Stimulated activated CD4-positive, alpha-beta T cell treated with anti-CD3 and anti-CD28 coated beads, Interleukin-4, amount 100 ng/mL, for 4 hours (primary cell): ENCODE data around the gene RGS7.
"Not testable (repeated sequence)": the region's sequence is repeated elsewhere in the genome, so short reads cannot be mapped to it uniquely, and the experiment has no call there.

Experiments
- DNase-seq, 2 experiments: peaks; one replicate each; pipeline ENCODE4 v3.0.0-alpha.2; 2020

The RGS7 gene

DNA sequence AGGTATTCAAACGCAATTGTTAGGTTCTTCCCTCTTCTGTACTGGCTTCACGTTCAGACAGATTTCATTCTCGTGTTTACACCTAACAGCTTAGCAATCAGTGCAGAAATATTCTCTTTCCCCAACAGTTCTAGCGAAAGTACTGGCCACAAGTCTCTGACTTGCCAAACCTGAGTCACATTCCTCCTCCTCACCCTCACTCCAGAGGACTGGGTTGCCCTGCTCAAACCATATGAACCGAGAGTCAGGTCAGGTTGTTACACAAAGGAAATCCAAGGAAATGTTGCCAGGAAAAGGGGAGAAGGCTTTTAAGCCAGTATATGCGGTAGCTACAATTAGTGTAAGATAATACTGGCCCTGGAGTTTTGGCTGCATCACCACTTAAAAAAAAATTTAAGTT, 282.5 kb downstream of the RGS7 start:
- no peak for DNase-seq

DNA sequence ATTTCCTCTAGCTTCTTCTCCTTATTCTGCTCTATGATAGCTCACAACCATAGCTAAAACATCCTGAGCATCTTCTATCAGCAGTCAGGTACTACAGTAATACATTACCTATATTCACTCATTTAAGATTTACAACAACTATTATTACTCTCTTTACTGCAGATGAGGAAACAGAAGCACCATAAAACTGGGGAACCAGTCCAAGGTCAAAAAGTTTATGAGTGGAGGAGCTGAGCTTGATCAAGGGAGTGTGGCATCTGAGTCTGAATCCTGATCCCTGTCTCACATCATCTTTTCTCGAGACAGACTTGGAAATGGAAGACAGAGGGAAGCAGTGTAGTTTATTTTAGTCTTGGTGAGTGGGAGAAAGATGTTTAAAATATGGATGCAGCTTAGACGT, 288.6 kb downstream of the RGS7 start:
- no peak for DNase-seq

DNA sequence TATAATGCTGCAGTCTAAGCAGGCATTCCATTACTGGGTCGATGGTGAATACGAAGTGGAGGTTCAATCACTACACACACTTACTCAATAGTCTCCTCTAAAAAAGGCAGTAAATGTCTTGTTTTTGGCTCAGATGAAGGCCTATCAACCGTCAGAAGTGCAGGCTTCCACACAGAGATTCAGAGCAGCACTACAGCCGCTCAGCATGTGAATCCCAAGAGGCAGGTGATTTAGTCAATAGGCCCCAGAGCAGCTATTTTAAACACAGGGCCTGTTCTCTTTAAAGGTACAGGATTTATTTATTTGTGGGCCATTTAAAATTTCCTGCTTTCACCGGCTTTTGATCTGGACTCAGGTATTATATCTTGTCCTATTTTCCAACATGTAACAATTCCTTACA, 293.7 kb downstream of the RGS7 start:
- no peak for DNase-seq

DNA sequence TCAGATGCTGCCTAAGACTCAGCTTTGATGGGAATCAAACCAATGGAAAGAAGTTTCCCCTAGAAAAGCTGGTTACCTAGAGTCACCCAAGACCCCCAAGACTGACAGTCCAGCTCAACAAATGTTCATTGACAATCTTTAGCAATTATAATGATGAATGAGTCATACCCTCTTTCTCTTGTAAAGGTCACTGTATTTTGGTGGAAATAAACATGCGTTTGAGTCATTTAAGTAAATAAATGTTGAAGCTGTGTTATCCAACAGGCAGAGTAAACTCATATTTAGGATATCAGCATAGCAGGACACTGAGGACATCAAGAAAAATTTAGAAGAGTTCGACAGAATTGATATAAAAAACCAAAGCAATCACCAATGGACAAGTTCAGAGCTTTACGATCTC, 295.9 kb downstream of the RGS7 start:
- DNase-seq, result no peak

DNA sequence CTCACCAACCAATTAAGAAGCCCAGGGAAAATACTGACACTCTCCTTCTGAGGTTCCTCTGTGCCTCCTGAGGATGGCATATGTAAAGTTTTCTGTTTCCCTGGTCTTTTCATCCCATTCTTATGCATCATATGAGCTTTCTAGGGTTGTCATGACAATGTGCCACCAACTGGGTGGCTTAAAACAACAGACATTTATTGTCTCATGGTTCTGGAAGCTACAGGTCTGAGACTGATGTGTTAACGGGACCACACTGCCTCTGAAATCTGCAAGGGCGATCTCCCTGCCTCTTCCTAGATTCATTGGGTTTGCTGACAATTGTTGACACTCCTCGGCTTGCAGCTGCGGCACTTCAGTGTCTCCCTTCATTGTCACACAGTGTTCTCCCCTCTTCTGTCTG, 308.4 kb downstream of the RGS7 start:
- DNase-seq, result no peak

DNA sequence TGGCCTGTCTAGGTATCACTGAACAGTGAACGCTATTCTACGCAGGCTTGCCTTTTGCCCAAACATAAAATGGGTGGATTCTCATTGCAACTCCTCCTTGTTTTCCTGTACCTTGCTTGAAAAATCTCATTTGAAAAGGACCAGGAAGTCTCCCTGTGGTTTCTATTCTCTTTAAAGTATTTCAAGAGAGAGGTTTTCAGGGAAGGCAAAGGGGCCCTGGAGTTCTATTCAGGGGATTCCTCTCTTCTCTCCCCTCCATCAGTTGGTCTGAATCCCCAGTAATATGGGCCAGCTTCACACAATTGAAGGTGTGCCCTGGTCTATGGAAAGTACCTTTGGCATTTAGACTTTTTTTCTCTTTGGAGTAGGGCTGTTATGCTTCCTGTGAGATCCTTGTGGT, 311.3 kb downstream of the RGS7 start:
- DNase-seq, result no peak

DNA sequence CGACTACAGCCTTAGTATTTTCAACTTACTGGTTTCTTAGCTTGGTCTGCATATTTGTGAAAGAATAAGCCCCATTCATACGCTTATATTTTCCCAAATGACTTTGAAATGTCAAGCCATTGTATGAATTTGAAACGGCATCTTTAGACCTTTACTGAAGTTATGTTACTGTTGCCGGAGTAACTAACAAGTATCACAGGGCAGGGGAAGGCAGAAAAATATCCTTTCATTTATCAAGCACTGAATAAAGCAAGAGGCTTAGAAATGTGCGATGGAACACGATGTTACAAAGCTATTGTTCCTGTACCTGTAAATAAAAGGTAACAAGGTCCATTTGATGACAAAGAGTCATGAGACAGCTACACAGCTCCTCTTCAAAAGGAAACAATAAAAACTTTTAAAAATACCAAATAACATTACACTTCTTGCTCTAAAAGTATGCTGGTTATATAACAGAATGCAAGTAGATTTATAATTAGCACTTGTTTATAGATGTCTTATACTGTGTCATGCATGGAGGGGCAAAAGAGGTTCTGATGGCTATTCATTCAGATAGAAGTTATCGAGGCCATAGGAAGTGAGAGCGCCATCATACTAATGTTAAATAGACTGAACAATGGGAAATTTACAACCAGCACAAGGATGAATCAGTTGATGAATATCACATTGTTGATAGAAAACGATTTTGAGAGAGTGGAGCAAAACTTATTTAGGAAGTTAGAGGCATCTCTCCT, 322.6 kb downstream of the RGS7 start:
- DNase-seq, result no peak

DNA sequence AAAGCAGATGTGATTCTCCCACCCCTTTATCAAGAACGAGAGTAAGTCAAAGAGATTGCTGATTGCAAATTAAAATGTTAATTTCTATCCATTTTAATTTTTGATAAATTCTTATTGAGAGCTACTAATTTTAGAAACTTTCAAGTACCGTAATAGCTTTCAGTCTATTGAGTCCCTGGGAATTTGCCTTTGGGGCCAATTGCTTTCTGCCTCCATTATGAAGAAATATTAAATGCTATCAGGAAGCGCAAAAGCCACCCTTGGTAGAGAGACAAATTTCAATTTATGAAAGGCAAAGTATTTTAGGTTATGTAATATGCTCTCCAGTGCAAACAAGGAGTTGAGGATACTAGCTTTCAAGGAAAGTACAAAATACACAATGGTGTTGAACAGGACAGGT, 332.2 kb downstream of the RGS7 start:
- no peak for DNase-seq

DNA sequence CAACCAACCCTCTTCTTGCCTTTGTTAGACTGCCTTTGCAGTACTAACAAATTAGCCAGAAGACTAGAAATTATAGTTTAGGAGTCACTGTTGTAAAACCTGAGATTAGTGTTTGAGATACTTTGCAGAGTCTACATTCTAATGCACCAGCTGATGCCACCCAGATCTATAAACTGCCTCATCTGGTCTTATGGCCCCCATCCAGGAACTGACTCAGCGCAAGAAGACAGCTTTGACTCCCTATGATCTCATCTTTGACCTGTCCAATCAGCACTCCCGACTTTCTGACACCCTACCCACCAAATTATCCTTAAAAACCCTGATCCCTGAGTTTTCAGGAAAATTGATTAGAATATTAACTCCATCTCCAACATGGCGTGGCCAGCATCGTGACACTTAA, 334.6 kb downstream of the RGS7 start:
- DNase-seq, result no peak

DNA sequence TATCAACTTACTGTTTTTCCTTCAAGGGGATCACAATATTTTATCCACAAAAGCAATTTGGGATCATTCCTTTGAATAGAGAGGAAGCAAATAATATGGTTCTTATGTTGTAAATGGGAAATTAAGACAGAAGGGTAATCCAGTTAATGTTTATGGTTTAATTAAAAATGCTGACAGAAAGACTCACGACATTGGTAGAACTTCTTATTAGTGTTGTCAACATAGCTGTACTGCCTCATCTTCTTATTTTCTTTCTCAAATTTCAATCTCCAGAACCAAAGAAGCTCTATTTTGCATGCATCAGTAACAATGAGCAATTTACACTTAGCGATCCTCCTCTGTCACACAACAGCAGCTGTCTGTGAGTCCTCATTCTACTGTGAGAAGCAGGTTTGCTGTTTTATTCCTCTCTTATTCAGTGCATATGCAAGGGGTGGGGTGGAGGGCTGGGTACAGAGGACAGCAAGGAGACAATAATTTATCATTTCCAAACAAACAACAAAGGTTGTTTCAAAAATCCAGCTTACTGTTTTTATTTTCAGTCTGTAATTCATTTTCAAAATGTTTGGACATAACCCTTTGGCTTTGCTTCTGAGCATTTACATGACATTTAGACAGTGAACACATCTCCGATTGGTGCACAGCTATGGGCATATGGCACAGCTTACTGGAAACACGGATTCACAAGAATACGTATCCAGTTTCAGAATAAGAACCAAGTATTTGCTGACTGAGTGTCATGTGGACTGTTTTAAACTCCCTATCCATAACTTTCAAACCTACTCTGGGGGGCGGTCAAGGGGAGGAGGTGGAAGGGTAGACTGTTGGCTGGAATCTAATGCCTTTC, 335.9 kb downstream of the RGS7 start:
- no peak for DNase-seq

DNA sequence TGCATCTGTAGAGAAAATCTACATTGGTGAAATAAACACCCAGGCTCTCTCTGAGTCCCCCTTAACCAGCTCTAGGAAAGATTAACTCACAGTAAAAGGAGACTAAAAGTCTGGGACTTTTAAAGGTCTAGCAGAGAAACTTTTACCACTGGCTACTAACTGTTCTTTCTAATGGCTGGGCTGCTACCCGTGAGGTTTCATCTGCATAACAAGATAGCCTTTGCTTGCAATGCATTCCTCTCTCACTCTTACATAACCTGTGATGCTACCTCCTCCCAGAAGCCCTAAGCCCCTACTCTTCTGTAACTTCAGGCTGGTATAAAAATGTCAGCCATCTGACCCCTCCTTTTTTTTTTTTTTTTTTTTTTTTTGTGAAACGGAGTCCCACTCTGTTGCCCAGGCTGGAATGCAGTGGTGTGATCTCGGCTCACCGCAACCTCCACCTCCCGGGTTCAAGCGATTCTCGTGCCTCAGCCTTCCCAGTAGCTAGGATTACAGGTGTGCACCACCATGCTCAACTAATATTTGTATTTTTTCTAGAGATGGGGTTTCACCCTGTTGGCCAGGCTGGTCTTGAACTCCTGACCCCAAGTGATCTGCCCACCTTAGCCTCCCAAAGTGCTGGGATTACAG, 344.2 kb downstream of the RGS7 start:
- no peak for DNase-seq

DNA sequence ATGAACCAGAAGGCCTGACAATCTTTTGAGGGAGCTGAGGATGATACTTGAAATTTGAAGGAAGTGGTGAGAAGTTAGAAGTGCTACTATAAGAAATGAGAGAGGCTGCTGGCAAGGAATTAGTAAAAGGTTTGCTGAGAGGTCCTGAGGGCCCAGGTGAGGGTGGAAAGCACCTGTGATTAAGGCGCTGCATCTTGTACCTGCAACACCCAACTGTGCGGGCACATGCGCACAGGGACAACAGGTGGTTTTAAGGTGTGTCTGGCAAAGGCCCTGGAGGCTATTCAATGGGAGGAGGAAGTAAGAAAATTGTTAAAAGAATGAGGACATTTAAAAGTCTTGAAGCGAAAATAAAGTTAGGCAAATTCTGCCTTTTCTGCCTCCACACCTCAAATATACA, 349.3 kb downstream of the RGS7 start:
- no peak for DNase-seq

DNA sequence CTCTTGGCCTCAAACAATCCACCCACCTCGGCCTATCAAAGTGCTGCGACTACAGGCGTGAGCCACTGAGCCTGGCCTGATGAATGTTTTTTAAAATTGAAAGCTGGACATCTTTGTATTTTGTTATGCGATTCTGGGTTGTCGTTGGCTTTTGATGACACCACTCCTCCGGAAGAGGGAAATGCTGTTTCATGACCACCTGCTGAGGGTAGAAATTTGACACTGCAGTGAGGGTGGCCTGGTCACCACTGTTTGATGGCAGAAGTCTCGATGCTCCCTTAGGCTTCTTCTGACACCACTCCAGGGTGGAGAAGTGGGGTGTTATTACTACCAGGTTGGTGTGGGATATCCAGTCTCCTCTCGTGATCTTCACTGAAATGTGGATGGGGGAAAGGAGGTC, 357.2 kb downstream of the RGS7 start:
- DNase-seq, result no peak

DNA sequence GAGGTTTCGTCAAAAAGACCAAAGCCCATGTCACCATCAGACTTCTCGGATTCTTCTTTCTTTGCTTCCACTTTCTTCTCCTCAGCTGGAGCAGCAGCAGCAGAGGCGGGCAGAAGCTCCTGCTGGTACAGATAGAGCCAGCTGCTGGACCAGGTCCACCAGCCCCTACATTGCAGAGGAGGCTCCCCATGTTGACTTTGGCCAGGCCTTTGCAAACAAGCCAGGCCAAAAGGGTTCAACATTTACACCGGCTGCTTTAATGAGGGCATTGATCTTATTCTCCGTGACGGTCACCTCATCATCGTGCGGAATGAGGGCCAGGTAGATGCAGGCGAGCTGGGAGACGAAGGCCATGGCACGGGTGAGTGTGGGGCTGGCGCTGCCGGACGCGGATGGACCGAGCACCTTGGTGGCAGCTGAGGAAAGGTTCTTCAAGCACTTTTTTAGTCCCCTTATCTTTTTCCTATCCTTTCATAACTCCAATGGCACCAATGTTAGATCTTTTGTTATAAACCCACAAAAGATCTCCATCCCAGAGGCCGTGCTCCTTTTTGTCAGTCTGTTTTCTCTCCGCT, 358.5 kb downstream of the RGS7 start:
- no peak for DNase-seq

DNA sequence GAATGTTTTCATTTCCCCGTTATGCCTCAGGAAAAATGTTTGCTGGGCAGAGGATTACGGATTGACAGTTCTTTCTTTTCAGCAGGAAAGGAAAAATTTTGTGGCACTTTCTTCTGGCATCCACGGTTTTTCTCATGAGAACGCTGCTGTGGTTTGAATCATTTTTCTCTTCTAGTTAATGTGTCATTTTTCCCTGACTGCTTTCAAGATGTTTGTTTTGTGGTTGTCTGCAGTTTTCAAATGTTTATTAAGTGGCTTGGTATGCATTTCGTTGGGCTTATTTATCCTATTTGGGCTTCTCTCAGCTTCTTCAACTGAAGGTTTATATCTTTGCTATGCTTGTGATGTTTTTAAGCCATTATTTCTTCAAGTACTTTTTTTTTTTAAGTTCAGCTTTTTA, 359.0 kb downstream of the RGS7 start:
- no peak for DNase-seq

DNA sequence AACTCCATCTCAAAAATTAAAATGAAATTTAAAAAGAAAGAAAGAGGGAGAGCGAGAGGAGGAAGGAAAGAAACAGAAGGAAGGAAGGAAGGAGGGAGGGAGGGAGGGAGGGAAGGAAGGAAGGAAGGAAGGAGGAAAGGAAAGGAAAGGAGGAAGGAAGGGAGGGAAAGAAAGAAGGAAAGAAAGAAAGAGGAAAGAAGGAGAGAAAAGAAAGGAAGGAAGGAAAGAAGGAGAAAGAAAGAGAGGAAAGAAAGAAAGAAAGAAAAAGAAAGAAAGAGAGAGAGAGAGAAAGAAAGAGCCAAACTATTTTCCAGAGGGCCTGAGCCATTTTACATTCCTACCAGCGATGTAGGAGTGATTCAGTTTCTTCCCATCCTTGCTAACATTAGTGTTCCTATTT, 364.0 kb downstream of the RGS7 start:
- no peak for DNase-seq

DNA sequence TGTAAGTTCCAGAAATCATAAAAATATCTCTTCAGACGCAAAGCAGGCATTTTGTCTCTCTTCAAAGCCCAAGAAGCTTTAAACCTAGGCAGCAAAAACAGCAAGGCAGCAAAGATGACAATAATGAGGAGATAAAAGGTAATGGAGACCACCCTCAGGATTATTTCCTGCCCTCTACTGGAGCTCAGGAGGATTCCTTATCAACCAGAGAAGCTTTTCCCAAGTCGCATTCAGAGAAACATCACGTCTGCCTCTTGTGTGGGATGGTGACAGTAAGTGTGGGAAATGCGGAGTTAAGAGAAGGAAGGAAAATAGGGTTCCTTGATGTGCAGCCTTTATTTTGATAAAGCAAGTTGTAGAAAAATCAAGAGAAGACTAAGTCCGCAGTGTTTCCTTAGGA, 365.8 kb downstream of the RGS7 start:
- DNase-seq, result no peak

DNA sequence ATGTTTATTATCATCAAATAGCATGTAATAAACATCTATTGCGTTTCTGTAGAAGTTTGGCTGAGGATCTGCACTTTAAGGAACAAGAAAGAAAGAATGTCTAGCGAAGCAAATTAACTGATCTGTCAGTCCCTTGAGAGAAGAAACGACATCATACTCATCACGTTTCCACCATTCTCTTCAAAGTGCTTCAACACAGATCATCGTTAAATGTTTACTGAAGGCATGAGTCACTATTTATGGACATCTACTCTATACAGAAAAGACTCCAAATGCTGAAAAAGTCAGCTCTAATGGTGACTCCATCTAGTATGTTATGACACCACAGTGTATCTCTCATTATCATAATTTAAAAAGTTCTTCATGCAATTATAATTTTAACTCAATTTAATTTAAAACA, 369.1 kb downstream of the RGS7 start:
- no peak for DNase-seq

DNA sequence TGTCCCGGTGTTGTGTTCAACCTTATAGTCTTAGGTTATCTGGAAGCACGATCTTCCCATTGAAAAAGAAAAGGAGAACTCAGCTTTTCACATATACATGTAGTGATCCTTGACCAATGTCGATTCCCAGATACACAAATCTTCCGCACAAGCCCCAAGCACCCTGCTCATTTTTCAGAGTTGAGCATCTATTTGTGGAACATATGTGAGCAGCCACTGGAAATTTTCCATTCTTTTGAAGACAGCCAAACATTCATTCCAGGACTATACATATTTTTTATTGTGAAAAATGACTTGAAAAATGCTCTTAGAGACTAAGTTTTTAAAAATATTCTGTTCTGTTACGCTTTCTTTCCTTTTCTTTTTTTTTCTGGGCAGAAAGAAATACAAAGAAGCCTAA, 371.9 kb downstream of the RGS7 start:
- DNase-seq, result no peak

DNA sequence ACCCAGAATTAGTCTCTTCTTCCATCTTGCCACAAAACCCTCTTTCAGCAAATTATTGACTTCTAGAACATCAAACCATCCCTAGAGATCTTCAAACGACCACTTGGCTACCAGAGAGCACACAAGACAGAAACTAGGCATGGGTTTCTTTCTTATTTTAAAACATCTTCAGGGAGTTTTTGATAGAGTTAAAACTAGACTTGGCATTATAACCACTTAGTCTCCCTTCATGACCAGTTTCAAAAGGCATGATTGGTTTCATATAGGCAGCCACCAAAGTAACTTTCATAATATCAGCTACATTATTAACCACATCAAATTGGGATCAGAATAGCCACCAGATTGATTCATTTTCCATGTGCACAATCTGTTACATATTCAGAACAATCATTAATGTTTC, 376.7 kb downstream of the RGS7 start:
- no peak for DNase-seq

DNA sequence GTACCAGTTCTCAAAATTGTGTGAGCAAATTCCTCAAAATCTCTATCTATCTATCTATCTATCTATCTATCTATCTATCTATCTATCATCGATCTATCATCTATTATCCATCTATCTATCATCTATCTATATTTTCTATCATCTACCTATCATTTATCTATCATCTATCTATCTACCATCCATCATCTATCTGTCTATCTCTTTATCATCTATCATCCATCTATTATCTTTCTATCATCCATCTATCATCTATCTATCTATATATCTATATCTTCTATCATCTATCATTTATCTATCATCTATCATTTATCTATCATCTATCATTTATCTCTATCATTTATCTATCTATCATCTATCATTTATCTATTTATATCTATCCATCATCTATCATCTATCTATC, 380.3 kb downstream of the RGS7 start:
- DNase-seq, result no peak

DNA sequence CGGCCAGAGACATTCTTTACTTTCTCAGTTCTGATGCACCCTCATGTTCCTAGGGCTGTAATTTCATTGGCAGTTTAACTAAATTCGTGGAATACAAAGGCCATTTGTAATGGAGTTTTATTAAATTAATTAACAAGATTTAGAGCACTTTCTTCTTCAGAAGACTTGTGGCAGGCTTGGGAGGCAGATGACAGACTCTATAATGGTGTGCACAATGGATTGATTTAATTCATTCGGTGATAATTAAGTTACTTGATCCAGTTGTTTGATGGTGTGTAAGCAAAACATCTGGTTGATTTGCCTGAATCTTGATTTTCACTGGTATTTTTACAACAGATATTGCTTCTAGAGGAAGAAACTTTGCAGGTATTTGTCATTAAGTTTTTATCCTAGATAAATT, 383.1 kb downstream of the RGS7 start:
- DNase-seq, result no peak

DNA sequence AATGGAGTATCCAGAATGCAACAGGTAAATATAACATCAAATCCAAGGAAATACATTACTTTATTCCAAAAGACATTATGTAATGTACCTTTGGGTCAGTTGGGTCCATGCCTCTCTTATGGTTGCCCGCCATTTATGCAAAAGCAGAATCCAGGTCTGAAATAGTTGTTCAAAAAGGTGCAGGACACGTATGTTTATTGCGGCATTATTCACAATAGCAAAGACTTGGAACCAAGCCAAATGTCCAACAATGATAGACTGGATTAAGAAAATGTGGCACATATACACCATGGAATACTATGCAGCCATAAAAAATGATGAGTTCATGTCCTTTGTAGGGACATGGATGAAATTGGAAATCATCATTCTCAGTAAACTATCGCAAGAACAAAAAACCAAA, 384.9 kb downstream of the RGS7 start:
- not testable (repeated sequence) for DNase-seq

DNA sequence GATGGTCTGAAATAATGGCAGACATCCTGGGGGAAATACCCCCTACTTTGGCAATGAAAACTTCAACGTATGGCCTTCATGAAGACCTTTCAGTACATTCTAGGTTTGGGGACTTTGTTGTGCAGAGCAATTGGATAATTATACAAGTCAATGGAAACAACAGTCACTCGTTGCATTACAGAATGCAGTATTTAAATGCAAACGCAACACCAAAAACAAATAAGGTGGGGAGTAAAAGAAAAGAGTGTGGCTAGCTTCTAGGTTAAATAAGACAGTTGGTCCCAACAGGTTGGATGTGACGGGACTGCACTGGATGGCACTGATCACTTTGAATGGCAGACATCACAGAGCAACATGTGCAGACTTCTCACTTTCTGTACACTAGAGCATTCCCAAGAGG, 386.8 kb downstream of the RGS7 start:
- DNase-seq, result no peak
